NCI-H345 treated with DMSO at 0.1 percent for 48 hours (cell line): Measurements from ENCODE around the gene RIMS1.

Source experiments
- DNase-seq: peaks from one replicate; lab custom pipeline; 2025; ENCODE audit not compliant: unreplicated experiment; lab: John Stamatoyannopoulos, UW

RIMS1 gene

DNA sequence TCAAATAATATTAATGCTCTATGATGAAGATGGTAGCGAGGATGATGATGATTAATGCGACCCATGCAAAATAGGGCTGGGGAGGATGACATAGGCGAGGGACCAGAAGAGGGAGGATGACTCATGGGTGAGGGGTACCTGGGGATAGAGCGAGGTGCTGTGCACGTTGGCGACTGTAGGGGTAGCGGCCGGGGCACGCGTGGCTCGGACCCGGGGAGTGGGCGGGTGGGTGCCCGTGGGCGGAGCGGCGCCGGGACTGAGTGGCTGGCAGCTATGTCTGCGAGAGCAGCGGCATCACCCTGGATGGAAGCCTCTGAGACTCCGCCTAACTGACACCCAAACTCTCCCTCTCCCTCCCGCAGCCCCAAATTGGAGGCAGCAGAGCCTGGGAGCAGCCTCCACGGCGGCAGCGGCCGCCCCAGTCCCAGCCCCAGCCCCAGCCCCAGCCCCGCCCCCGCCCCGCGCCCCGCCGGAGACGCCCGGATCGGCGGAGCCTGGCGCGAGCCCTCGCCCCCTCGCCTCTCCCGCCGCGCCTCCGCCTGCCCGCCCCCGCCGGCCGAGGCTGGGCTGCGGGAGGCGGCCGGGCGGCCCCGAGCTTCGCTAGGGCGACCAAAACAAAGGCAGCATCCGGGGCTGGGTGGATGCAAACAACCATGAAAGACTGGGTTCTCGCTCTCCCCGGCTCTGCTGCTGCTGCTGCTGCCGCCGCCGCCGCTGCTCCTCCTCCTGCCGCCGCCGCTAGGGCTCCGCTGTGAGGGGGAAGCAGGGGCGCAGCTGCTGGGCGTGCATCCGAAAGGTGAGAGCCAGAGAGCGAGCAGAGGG is at the start of gene RIMS1:
TSS of gene RIMS1 (plus strand) at position 367 of the 822 bp plus-strand sequence. CDS start 474 bp downstream, outside the sequence.
- DNase-seq = peak; percentile 3

GRCh38 chr6:71851214-71851613 is 35.1 kb upstream of the RIMS1 start:
- no peak for DNase-seq

GRCh38 chr6:71852948-71853347 is 33.4 kb upstream of the RIMS1 start:
- no peak for DNase-seq

- DNase-seq = no peak
Observed at GRCh38 chr6:71855406-71855805, 30.9 kb upstream of the RIMS1 start.

DNA sequence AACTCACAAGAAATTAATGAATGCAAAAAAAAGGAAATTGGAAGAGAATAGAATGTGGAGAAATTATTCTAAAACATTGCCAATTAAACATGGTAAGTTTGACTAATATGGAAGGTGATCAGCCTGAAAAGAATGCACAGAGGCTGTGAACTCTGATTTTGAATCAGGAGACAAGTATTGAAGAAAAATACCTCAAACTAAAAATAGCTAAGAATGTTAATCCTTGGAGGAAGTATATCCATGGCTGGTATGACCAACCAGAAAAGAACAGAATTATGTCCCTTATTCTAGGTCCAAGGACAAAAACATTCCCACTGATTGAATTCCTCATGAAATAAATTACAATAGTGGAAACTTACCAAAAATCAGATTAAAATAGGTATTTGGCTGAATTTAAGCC is 7.3 kb upstream of the RIMS1 start:
- no peak for DNase-seq

DNA sequence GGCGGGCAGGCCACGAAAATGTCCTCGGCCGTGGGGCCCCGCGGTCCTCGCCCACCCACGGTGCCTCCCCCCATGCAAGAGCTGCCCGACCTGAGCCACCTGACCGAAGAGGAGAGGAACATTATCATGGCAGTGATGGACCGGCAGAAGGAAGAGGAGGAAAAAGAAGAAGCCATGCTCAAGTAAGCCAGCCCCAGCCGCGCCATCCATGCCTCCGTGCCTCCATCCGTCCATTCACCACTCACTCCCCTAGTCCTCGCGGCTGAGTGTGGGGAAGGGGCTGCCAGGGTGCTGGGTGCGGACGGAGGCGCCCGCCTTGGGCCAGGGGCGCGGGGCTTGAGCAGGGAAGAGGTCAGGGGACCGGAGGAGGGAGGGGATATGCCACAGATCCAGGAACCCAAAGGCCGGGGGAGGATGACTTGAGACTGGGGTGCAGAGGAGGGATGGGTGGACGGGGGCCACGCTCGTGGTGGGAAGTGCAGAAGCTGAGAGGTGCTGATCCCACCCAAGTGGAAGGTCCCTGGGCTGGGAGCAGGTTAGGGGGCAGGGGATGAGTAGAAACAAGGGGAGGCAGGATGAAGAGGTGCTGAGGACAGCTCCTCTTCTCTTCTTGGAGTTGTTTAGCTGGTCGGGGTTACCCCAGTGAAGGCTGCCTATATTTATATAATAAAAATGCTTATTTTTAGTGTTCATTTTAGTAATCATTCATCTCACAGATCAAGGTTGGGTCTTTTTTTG is 825 bp downstream of the RIMS1 start:
- peak; percentile 6 for DNase-seq

- DNase-seq = no peak
Observed at GRCh38 chr6:71887744-71888230, 1.4 kb downstream of the RIMS1 start.

- DNase-seq = no peak
Observed at GRCh38 chr6:71888756-71889340, 2.5 kb downstream of the RIMS1 start.

DNA sequence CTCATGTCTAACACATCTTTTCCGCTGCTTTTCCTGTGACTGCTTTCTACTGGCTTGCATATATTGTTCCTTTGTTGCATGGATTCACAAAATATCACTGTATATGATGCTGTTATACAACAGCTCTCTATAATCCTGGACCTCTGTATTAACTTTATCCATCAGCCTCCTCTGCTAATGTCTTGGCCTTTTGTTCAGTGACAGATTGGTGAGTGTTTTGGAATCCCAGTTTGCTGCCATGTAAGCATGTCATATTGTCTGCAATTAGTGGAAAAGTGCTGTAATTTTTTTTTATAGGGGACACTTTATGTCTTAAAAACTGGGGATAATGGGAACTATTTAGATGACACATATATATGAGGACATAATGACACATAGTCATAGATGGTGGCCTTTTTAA is 3.0 kb downstream of the RIMS1 start:
- DNase-seq = no peak

- no peak for DNase-seq
Observed at GRCh38 chr6:71892641-71893040, 6.3 kb downstream of the RIMS1 start.

DNA sequence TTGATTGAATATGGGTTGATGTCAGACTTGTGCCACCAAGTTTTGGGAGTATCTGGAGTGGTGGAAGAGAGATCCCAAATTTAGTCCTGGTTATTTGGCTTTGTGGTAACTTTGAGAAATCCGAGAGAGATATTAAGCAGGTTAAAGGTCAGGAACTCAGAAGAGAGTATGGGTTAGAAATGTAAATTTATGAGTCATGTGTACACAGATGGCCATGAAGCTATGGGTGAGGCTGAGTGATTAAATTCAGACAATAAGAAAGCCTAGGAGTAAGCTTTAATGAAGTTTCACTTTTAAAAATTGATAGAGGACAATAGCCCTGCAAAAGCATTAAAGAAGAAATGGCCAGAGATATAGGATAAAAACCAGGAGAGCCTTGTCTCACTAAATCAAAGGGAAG is 14.3 kb downstream of the RIMS1 start:
- DNase-seq = no peak

- DNase-seq = no peak
Observed at GRCh38 chr6:71902261-71902660, 15.9 kb downstream of the RIMS1 start.

GRCh38 chr6:71906813-71907212 is 20.5 kb downstream of the RIMS1 start:
- no peak for DNase-seq

DNA sequence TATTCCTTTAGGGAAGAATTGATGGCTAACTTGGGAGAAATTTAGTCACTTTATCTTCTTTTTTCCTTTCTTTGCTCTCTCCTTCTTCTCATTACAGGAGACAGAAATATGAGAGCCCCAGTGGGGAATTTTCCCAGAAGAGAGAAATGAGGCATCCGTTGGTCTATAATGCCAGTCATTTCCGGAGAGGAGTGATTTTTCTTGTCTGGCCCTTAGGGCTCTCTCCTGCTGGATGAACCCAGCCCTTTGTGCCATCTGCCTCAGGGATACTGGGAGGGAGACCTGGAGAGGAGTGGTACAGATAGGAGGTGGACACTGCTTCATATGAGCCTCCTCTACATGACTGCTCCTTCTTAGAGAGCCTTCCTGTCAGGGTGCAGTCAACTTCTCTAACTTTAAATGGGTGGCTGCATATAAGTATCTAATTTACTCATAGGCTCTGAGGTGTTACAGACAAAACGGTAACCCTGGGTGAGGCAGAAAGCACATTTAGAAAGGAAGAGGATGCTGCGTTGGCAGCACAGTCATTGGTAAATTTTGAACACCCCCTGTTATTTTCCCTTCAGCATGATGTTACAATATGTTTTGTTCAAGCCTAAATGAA is 21.9 kb downstream of the RIMS1 start:
- no peak for DNase-seq

DNA sequence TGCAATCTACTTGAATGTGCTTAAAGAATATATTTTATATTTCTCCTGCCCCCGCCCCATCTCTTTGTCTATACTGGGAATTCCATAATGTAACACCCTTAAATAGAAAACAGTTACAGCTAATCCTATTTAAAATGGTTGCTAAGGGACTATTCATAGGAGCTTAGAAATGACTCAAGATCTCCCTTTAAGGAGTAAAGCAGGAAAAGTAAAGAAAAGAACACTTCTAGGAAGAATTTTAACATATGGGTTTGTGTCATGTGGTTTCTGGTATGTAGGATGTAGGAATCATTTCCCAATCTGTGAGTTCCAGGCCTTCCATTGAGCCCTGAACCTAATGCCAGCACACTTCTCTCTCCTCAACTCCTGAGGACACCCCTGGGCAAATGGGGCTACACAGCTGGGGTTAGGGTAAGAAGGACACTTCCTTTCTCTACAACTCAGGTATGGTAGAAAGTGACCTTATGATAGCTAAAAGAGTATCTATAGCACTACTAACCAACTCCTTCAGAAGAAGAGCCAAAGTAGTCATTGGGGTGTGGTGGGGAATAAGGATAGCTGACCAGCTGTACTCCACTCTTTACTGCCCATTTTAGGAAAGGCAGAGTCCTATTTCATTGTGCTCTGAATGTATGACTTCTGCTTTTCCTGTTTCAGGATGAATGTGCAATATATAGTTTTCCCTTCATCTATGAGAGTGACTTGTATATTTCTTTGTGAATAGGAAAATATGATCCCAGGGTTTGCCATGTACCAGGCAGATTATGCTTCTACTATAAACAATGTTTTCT is 27.3 kb downstream of the RIMS1 start:
- no peak for DNase-seq

GRCh38 chr6:71929047-71929446 is 42.7 kb downstream of the RIMS1 start:
- no peak for DNase-seq

DNA sequence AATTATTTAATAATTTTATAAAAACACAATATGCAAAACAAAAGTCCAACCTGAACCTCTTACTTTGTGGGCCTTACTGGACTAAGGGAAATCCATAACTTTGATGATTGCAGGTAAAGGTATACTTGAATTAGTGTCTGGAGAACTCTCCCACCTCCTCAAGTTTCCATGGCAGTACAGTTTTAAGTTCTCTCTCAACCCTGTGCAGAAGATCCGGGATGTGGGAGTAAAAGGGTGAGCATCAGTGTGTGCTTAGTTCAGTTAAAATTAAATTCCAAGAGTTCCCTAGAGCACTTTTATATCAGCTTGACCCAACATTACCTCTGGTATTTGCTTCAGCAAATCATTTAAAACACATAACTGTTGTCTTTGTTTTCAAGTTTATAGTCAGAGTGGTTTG is 47.5 kb downstream of the RIMS1 start:
- no peak for DNase-seq

DNA sequence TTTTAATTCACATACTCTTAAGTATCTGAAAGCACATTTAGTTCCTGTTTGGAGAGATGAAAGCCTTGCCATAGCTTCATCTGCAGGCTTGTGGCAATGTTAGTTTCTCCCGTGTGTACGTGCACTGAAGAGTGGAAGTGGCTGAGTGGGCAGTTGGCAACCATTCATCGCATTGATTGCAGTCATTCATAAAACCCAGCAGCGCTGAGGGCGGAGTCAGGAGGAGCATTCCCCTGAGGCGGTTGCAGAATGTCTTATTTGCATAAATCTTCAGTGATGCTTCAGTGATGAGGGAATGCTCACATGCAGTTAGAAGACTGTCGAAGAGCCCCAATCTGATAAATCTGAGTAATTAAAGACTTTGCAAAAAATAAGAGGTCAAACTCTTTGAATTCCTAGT is 79.1 kb downstream of the RIMS1 start:
- no peak for DNase-seq

DNA sequence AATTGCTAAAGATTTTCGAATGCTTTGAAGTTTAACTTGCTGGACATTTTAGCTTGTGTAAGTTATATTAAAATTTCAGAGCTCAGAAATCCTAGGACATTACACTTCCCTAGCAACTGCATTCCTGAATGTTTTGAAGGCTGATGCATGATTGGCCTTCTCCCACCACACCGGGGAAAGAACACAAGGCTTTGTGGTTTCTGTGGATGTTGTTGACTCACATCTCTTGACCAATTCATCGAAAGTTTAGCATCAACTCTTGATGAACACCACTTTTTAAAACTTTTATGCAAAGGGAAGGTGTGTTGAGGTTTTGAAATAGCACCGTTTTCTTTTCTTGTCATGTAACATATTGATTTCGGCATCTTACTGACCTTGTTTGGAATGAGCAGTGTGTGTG is 81.1 kb downstream of the RIMS1 start:
- DNase-seq = no peak

DNA sequence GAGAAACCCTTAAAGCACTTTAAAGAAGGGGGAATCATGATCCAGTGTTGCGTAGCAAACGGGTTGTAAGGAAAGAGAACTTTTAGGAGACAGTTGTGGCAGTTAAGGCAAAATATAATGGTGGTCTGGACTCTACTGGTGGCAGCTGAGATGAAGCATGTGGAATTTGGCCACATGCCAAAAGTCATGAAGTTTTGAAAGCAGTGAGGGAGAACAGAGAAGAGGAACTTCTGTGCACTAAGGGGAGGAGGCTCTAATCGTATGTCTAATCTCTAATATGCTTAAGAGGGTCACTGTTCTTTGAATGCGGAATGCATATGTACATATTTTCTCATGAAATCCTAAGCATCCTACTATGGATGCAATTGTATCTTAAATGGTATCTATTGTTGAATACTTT is 91.5 kb downstream of the RIMS1 start:
- DNase-seq = no peak

GRCh38 chr6:71979911-71980310 is 93.6 kb downstream of the RIMS1 start:
- no peak for DNase-seq
